A549 (cell line): ENCODE results near the gene PCED1B.

Experiments
- CTCF ChIP-seq: fragments of >200 bp; sonication (Bioruptor Twin); formaldehyde crosslinking; IDR thresholded peaks from 3 replicates; pipeline ENCODE4 v1.5.1; 2016
- MAFK ChIP-seq: fragments of 450-650 bp; IDR thresholded peaks from 2 replicates; pipeline ENCODE4 v1.6.1; 2014; ENCODE audit not compliant: partially characterized antibody
- REST ChIP-seq: fragments of 200-600 bp; sonication (generic); IDR thresholded peaks from 2 replicates; pipeline ENCODE4 v1.6.1; 2016; ENCODE audit warnings: antibody characterized with exemption, mild to moderate bottlenecking, moderate library complexity

GRCh38 chr12:47131011-47131410 is 51.6 kb downstream of the PCED1B start:
- TF ChIP-seq CTCF = no peak
- no peak for TF ChIP-seq MAFK
- no peak for TF ChIP-seq REST
